Measurements from ENCODE around the gene SPEM1.

Gene SPEM1

GRCh38 chr17:7411427-7411750, 8.7 kb upstream of the SPEM1 start:
- FAIRE-seq (no peak), DNase-seq (ENCODE audit: insufficient read length, low spot score) (no peak)
- no peak for TF ChIP-seq CTCF (IDR thresholded peaks at IDR 0.05; ENCODE audit: insufficient read depth, missing control alignments)

DNA sequence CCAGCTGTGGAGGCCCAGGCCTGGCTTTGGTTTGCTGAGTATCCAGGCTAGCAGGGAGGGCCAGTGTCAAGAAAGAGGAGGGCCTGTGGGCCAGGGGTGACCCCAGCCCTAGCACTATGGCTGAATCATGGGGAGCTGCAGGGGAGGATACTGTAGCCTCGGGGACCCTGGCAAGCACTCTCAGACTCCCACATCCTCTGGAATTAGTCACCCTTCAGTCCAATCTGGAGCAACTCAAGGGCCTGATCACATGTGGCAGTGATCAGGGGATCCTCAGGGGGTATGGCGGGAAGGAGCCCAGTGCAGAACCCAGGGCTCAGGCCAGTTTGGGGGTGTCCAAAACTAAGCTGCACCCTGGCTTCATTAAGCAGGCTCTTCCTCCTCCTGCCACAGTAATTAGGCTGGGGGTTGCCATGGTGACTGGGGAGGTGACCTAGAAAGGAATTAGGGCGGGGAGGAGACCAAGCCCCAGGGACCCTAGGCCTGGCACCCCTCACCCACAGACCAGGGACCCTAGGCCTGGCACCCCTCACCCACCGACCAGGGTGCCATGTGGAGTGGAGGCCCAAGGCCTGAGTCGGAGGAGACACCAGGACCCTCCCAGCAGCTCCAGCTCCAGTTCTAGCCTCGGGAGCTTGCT, 6.7 kb upstream of the SPEM1 start:
- TF ChIP-seq CTCF (IDR thresholded peaks at IDR 0.05; ENCODE audit: insufficient read depth, missing control alignments): no peak
- FAIRE-seq: no peak
- no peak for DNase-seq (ENCODE audit: insufficient read length, low spot score)

GRCh38 chr17:7414837-7415236, 5.3 kb upstream of the SPEM1 start:
- no peak for TF ChIP-seq CTCF (IDR thresholded peaks at IDR 0.05; ENCODE audit: insufficient read depth, missing control alignments)
- DNase-seq (ENCODE audit: insufficient read length, low spot score) (no peak), FAIRE-seq (no peak)

DNA sequence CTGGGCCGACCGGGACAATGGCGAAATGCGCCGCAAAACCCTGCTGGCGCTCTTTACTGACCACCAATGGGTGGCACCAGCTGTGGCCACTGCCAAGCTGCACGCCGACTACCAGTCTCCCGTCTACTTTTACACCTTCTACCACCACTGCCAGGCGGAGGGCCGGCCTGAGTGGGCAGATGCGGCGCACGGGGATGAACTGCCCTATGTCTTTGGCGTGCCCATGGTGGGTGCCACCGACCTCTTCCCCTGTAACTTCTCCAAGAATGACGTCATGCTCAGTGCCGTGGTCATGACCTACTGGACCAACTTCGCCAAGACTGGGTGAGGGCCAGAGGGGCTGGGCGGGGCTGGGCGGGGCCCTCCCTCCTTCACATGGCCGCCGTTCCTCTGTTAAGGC, 4.3 kb upstream of the SPEM1 start:
- no peak for TF ChIP-seq CTCF (IDR thresholded peaks at IDR 0.05; ENCODE audit: insufficient read depth, missing control alignments)
- FAIRE-seq (no peak), DNase-seq (ENCODE audit: insufficient read length, low spot score) (no peak)

- DNase-seq (ENCODE audit: insufficient read length, low spot score) (no peak), FAIRE-seq (no peak)
Measured at GRCh38 chr17:7416323-7416722, 3.8 kb upstream of the SPEM1 start.

GRCh38 chr17:7417056-7417655, 3.0 kb upstream of the SPEM1 start:
- TF ChIP-seq CTCF (IDR thresholded peaks at IDR 0.05; ENCODE audit: insufficient read depth, missing control alignments): no peak
- FAIRE-seq (no peak), DNase-seq (ENCODE audit: insufficient read length, low spot score) (no peak)

More at GRCh38 chr17:7416323-7416722, 3.8 kb upstream of the SPEM1 start:
- TF ChIP-seq CTCF (IDR thresholded peaks at IDR 0.05; ENCODE audit: insufficient read depth, missing control alignments): no peak

- no peak for TF ChIP-seq CTCF (IDR thresholded peaks at IDR 0.05; ENCODE audit: insufficient read depth, missing control alignments)
- no peak for FAIRE-seq
- no peak for DNase-seq (ENCODE audit: insufficient read length, low spot score)
Measured at GRCh38 chr17:7418472-7419152, 1.5 kb upstream of the SPEM1 start.
